Measurements from ENCODE around the gene KRTAP19-5. TPM values are rescaled to one million over a fixed set of nuclear protein-coding genes. Genes with fewer than 3 reads are reported as not detected.

Gene KRTAP19-5
- total and polyA plus RNA-seq, 2 donors (not counting 3 experiments of a cell fraction or from before 2014, with no cell fraction given): not detected

DNA sequence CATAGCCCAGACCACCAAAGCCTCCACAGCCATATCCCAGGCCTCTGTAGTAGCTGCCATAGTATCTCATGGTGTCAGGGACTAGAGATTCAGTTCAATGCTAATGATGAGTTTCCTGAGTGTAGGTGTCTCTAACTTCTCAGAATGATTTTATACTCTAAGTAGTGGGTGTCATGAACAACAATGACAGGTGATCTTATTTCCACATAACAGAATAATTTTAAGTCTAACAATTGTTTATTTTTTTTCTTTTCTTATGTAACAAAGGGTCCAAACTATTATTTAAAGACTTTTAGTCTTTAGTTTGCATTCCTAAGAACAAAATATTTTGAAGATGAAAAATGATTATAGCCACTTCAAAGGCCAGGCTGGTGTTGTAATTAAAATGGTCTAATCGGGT, 39.8 kb upstream of the KRTAP19-5 start, which contains the start of gene KRTAP19-6:
Gene KRTAP19-6 (minus strand): TSS at position 101 of the 400 bp plus-strand sequence. CDS start 31 bp downstream, at position 70.
- no peak for DNase-seq (ENCODE audit: low read depth, low spot score)
- peaks cover 5% of the 10 kb centered on the region for H3K9me3 ChIP-seq (replicated peaks; ENCODE audit: control insufficient read depth, insufficient read depth, low read length)

More for the DNA sequence above, 39.8 kb upstream of the KRTAP19-5 start, which contains the start of gene KRTAP19-6:
- no peaks in the 10 kb centered on the region for H3K4me1 ChIP-seq (ENCODE audit: control insufficient read depth, extremely low read depth, insufficient read depth, low read length)
- FAIRE-seq: no peak
- H3K27me3 ChIP-seq (ENCODE audit: control insufficient read depth in 2 of 2, insufficient read depth in 2 of 2, low read length in 2 of 2): no peaks in the 10 kb centered on the region
- H4K20me1 ChIP-seq (replicated peaks; ENCODE audit: control insufficient read depth, extremely low read depth, insufficient read depth, low read length): no peaks in the 10 kb centered on the region
- dilution Hi-C loops (cut with MboI; ENCODE audit: extremely low pct_ligation_motif_present, low sequenced_read_pairs): no loop called here
- H3K4me3 ChIP-seq (replicated peaks in 1 of 3; ENCODE audit: insufficient read depth in 1 of 3, low read depth in 1 of 3, low read length in 3 of 3): no peak within 1 kb of the TSS
- H2AFZ ChIP-seq (ENCODE audit: low read depth, low read length): no peak within 1 kb of the TSS
- H3K9ac ChIP-seq (replicated peaks; ENCODE audit: extremely low read depth, insufficient read depth, low read length): no peak within 1 kb of the TSS
- no peaks in the 10 kb centered on the region for H3K79me2 ChIP-seq (ENCODE audit: control insufficient read depth, insufficient read depth, low read length)
- no peaks in the 10 kb centered on the region for H3K36me3 ChIP-seq (ENCODE audit: control insufficient read depth in 2 of 2, extremely low read depth in 1 of 2, insufficient read depth in 2 of 2, low read length in 2 of 2)
- H3K27ac ChIP-seq (ENCODE audit: insufficient read depth, low read depth, low read length): no peak within 1 kb of the TSS
- no TSS peak for BruUV-seq (replicated peaks)
- no peaks in the 10 kb centered on the region for H3K9me1 ChIP-seq (replicated peaks; ENCODE audit: control insufficient read depth, extremely low read depth, insufficient read depth, low read length)
- TF ChIP-seq JUN (IDR thresholded peaks at IDR 0.05; ENCODE audit: borderline replicate concordance, insufficient read depth, insufficient read length, low read depth) (no peak), MYC (IDR thresholded peaks at IDR 0.05; ENCODE audit: low read depth, low read length) (no peak), GATA2 (IDR thresholded peaks at IDR 0.05; ENCODE audit: insufficient read depth, insufficient read length, low read depth, low read length) (no peak), POLR2A (IDR thresholded peaks at IDR 0.05; ENCODE audit: low read depth, low read length) (no peak), FOS (IDR thresholded peaks at IDR 0.05; ENCODE audit: borderline replicate concordance, insufficient read depth, low read length) (no peak), POLR2AphosphoS5 (IDR thresholded peaks at IDR 0.05; ENCODE audit: insufficient read depth, low read depth, low read length) (no peak), CTCF (IDR thresholded peaks at IDR 0.05; ENCODE audit: extremely low read depth in 1 of 2, insufficient read depth in 1 of 2, low read depth in 1 of 2, low read length in 2 of 2) (no peak), EZH2 (IDR thresholded peaks at IDR 0.05; ENCODE audit: borderline replicate concordance, low read depth, low read length, severe bottlenecking) (no peak)
- TF ChIP-seq, protein P1, sequence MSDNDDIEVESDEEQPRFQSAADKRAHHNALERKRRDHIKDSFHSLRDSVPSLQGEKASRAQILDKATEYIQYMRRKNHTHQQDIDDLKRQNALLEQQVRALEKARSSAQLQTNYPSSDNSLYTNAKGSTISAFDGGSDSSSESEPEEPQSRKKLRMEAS (IDR thresholded peaks at IDR 0.05; ENCODE audit: insufficient read depth, insufficient read length): no peak
- ChIA-PET CTCF (no interaction called here), POLR2A (no interaction called here)
- no peak within 1 kb of the TSS for H3K4me2 ChIP-seq (ENCODE audit: insufficient read depth, low read length)
- intact Hi-C loops (cut with micrococcal nuclease): no loop called here

Measured in endothelial cell of umbilical vein (primary cell).